DOHH2 (cell line): ENCODE data around the gene FGF1.

ENCODE experiments used
- CTCF ChIP-seq: fragments of 200-600 bp; sonication (generic); IDR thresholded peaks from one replicate; pipeline ENCODE4 v1.5.1; 2014; ENCODE audit warnings: antibody characterized with exemption, mild to moderate bottlenecking, low read depth, low read length; ENCODE audit not compliant: poor library complexity, severe bottlenecking
- EZH2phosphoT487 ChIP-seq: fragments of 200-600 bp; sonication (generic); IDR thresholded peaks from 2 replicates; pipeline ENCODE4 v1.6.1; 2017; ENCODE audit warnings: borderline replicate concordance, mild to moderate bottlenecking, antibody characterized with exemption, low read length, moderate library complexity, mixed read lengths

- TF ChIP-seq CTCF = no peak
- TF ChIP-seq EZH2phosphoT487 = no peak
Measured at GRCh38 chr5:142640316-142641005, 45.4 kb downstream of the FGF1 start.
